ENCODE data around the gene IL1RAP. TPM values are rescaled to one million over a fixed set of nuclear protein-coding genes. Genes with fewer than 3 reads are reported as not detected.
"Not testable (repeated sequence)": the region's sequence is repeated elsewhere in the genome, so short reads cannot be mapped to it uniquely, and the experiment has no call there.

IL1RAP gene
- total RNA-seq, 2 experiments from 2014 or later, result 12.1 to 16.1 TPM

GRCh38 chr3:190673148-190673547 is 159.3 kb downstream of the IL1RAP start:
- Mint-ChIP-seq H3K36me3 (ENCODE audit: low read depth) (no peaks in the 10 kb centered on the region), H3K9me3 (ENCODE audit: low read depth) (peaks cover 1% of the 10 kb centered on the region), H3K27ac (no peak overlapping the region), H3K27me3 (peaks cover 6% of the 10 kb centered on the region), H3K4me1 (no peaks in the 10 kb centered on the region), H3K4me3 (no peak overlapping the region)
- ATAC-seq (no peak), DNase-seq (no peak)
- POLR2A ChIA-PET, result no interaction called here
- intact Hi-C loops (cut with DNase I, micrococcal nuclease), result no loop called here
- CTCF ChIA-PET, result no interaction called here

DNA sequence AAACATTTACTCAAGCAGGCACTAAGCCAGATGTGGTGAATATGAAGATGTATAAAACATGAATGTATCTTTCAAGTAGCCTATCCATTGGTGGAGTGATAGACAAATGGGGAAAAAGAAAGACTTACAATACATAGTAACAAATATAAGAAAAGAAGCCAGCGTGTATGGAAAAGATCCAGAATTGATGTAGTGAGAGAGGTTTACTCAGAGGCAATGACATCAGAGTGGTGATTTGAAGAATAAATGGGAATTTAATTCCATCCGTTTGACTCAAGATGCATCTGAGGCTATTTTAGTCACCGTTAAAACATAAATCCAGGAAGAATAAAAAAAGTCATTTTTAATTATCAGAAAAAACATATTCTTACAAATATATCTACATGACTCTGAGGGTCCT is 162.6 kb downstream of the IL1RAP start:
- Mint-ChIP-seq H3K27me3 (peaks cover 6% of the 10 kb centered on the region), H3K27ac (no peak overlapping the region), H3K9me3 (ENCODE audit: low read depth) (peaks cover 4% of the 10 kb centered on the region), H3K36me3 (ENCODE audit: low read depth) (no peaks in the 10 kb centered on the region), H3K4me1 (no peaks in the 10 kb centered on the region), H3K4me3 (no peak overlapping the region)
- CTCF ChIA-PET, result interaction anchor here (1.0 kb wide), 1 partner anchor 172 kb away, joined by 3 read pairs; no protein-coding TSS in a partner anchor
- DNase-seq (no peak), ATAC-seq (no peak)
- intact Hi-C loops (cut with DNase I, micrococcal nuclease), result no loop called here
- POLR2A ChIA-PET, result no interaction called here

GRCh38 chr3:190677001-190677400 is 163.1 kb downstream of the IL1RAP start:
- Mint-ChIP-seq H3K27ac (no peak overlapping the region), H3K9me3 (ENCODE audit: low read depth) (peaks cover 4% of the 10 kb centered on the region), H3K36me3 (ENCODE audit: low read depth) (no peaks in the 10 kb centered on the region), H3K4me3 (no peak overlapping the region), H3K4me1 (no peaks in the 10 kb centered on the region), H3K27me3 (peaks cover 6% of the 10 kb centered on the region)
- intact Hi-C loops (cut with DNase I, micrococcal nuclease), result no loop called here
- CTCF ChIA-PET, result no interaction called here
- DNase-seq (no peak), ATAC-seq (no peak)
- POLR2A ChIA-PET, result no interaction called here

DNA sequence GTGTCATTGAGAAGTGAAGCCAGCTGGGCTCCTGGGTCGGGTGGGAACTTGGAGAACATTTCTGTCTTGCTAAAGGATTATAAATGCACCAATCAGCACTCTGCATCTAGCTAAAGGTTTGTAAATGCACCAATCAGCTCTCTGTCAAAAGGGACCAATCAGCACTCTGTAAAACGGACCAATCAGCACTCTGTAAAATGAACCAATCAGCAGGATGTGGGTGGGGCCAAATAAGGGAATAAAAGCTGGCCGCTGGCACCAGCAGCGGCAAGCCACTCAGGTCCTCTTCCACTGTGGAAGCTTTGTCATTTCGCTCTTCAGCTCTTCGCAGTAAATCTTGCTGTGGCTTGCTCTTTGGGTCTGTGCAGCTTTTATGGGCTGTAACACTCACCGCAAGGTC is 164.0 kb downstream of the IL1RAP start:
- H3K4me1 Mint-ChIP-seq; intact Hi-C loops (cut with DNase I, micrococcal nuclease); H3K27me3 Mint-ChIP-seq; H3K9me3 Mint-ChIP-seq (ENCODE audit: low read depth); H3K27ac Mint-ChIP-seq; ATAC-seq; CTCF ChIA-PET; DNase-seq; H3K4me3 Mint-ChIP-seq; POLR2A ChIA-PET; H3K36me3 Mint-ChIP-seq (ENCODE audit: low read depth): not testable (repeated sequence)

GRCh38 chr3:190680691-190681090 is 166.8 kb downstream of the IL1RAP start:
- intact Hi-C loops (cut with DNase I, micrococcal nuclease), result no loop called here
- H3K27ac Mint-ChIP-seq, result no peak overlapping the region
- DNase-seq (no peak), ATAC-seq (no peak)
- H3K9me3 Mint-ChIP-seq (ENCODE audit: low read depth), result peaks cover 4% of the 10 kb centered on the region
- no peak overlapping the region for H3K4me3 Mint-ChIP-seq
- no peaks in the 10 kb centered on the region for H3K36me3 Mint-ChIP-seq (ENCODE audit: low read depth)
- POLR2A ChIA-PET, result no interaction called here
- no peaks in the 10 kb centered on the region for H3K4me1 Mint-ChIP-seq
- CTCF ChIA-PET, result no interaction called here
- H3K27me3 Mint-ChIP-seq, result peaks cover 6% of the 10 kb centered on the region

GRCh38 chr3:190684776-190685175 is 170.9 kb downstream of the IL1RAP start:
- Mint-ChIP-seq H3K9me3 (ENCODE audit: low read depth) (no peaks in the 10 kb centered on the region), H3K36me3 (ENCODE audit: low read depth) (no peaks in the 10 kb centered on the region), H3K4me1 (no peaks in the 10 kb centered on the region), H3K27me3 (peaks cover 8% of the 10 kb centered on the region), H3K27ac (no peak overlapping the region), H3K4me3 (no peak overlapping the region)
- no peak for ATAC-seq
- ChIA-PET POLR2A (no interaction called here), CTCF (interaction anchor here (1.0 kb wide), 1 partner anchor 13 kb away, joined by 3 read pairs; no protein-coding TSS in a partner anchor)
- no peak for DNase-seq
- intact Hi-C loops (cut with DNase I, micrococcal nuclease), result no loop called here

DNA sequence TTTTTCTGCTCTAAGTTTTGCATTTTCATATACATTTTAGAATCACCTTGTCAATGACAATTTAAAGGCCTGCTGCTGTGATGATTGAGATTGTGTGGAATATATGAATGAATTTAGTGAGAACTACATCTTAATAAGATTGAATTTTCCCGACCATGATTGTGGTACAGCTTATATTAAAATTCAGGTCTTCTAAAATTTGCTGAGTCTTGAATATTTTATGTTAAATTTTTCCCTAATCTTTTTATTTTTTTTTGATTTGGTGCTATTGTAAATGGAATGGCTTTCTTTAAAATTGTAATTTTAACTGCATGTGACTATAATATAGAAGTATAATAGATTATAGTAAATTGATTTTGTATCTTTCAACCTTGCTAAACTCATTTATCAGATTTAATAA is 172.1 kb downstream of the IL1RAP start:
- ATAC-seq, result no peak
- no peak for DNase-seq
- POLR2A ChIA-PET, result no interaction called here
- no peak overlapping the region for H3K4me3 Mint-ChIP-seq
- H3K27me3 Mint-ChIP-seq, result peaks cover 8% of the 10 kb centered on the region
- intact Hi-C loops (cut with DNase I, micrococcal nuclease), result no loop called here
- no peaks in the 10 kb centered on the region for H3K36me3 Mint-ChIP-seq (ENCODE audit: low read depth)
- no peaks in the 10 kb centered on the region for H3K4me1 Mint-ChIP-seq
- CTCF ChIA-PET, result interaction anchor here (0.7 kb wide), 2 partner anchors 12 to 494 kb away, joined by 3 to 4 read pairs; no protein-coding TSS in a partner anchor
- H3K9me3 Mint-ChIP-seq (ENCODE audit: low read depth), result no peaks in the 10 kb centered on the region
- H3K27ac Mint-ChIP-seq, result no peak overlapping the region

DNA sequence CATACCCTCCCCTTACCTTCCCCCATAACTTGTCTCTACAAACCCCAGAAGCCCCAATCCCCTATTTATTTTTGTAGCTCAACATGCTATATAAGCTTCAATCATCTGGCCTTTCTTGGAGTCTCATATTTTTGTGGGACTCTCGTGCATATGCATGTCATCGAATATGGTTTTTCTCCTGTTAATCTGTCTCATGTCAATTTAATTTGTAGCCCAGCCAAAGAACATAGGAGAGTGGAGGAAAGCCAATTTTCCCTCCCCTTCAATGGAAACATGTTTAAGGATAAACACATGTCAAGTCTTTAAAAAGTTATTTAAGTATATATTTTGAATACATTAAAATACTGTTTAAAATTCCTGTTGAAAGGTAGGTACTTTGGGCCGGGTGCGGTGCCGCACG is 176.4 kb downstream of the IL1RAP start:
- Mint-ChIP-seq H3K27me3 (peaks cover 8% of the 10 kb centered on the region), H3K27ac (no peak overlapping the region), H3K36me3 (ENCODE audit: low read depth) (no peaks in the 10 kb centered on the region), H3K4me3 (no peak overlapping the region), H3K4me1 (no peaks in the 10 kb centered on the region), H3K9me3 (ENCODE audit: low read depth) (no peaks in the 10 kb centered on the region)
- no peak for DNase-seq
- ChIA-PET POLR2A (no interaction called here), CTCF (no interaction called here)
- no peak for ATAC-seq
- intact Hi-C loops (cut with DNase I, micrococcal nuclease), result loop anchor here (10.0 kb wide), 4 partner anchors 175 to 725 kb away; partner anchors contain the start of genes CLDN16 (in 1 of the 2) and IL1RAP (in 1 of the 2)

DNA sequence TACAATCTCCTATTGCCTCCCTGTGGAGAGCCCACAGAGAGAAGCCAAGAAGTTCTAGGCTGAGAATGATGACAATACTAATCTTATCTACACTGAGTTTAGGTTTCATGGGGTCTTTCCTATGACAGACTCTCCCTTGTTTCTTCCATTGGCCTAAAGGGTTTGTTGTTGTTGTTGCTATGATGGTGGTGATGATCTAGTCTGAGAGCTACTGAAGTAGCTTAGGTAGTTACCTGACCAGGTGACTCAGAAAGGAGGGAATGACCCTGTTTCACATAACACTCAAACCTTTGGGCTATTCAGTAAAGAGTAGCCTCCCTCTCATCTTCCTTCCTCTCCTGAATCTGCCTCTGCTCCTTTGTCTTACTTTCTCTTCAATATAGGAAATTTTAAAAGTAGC is 178.4 kb downstream of the IL1RAP start:
- Mint-ChIP-seq H3K36me3 (ENCODE audit: low read depth) (no peaks in the 10 kb centered on the region), H3K4me1 (no peaks in the 10 kb centered on the region), H3K27me3 (peaks cover 10% of the 10 kb centered on the region), H3K4me3 (no peak overlapping the region), H3K9me3 (ENCODE audit: low read depth) (no peaks in the 10 kb centered on the region), H3K27ac (no peak overlapping the region)
- peak; percentile 57 for ATAC-seq
- intact Hi-C loops (cut with DNase I, micrococcal nuclease), result loop anchor here (10.0 kb wide), 4 partner anchors 177 to 727 kb away; partner anchors contain the start of genes CLDN16 (in 1 of the 2) and IL1RAP (in 1 of the 2)
- ChIA-PET POLR2A (no interaction called here), CTCF (no interaction called here)
- no peak for DNase-seq

- H3K36me3 Mint-ChIP-seq (ENCODE audit: low read depth), result no peaks in the 10 kb centered on the region
- DNase-seq, result no peak
- ATAC-seq, result no peak
- no peak overlapping the region for H3K4me3 Mint-ChIP-seq
- intact Hi-C loops (cut with DNase I, micrococcal nuclease), result loop anchor here (1.0 to 10.0 kb wide), 6 partner anchors 180 to 730 kb away; partner anchors contain the start of genes IL1RAP (in 2 of the 2) and CLDN16 (in 1 of the 2)
- no peaks in the 10 kb centered on the region for H3K4me1 Mint-ChIP-seq
- H3K27ac Mint-ChIP-seq, result no peak overlapping the region
- peaks cover 10% of the 10 kb centered on the region for H3K27me3 Mint-ChIP-seq
- H3K9me3 Mint-ChIP-seq (ENCODE audit: low read depth), result no peaks in the 10 kb centered on the region
- ChIA-PET POLR2A (no interaction called here), CTCF (interaction anchor here (0.6 kb wide), 1 partner anchor 15 kb away, joined by 3 read pairs; no protein-coding TSS in a partner anchor)
Observed at GRCh38 chr3:190694335-190695001, 180.6 kb downstream of the IL1RAP start.

DNA sequence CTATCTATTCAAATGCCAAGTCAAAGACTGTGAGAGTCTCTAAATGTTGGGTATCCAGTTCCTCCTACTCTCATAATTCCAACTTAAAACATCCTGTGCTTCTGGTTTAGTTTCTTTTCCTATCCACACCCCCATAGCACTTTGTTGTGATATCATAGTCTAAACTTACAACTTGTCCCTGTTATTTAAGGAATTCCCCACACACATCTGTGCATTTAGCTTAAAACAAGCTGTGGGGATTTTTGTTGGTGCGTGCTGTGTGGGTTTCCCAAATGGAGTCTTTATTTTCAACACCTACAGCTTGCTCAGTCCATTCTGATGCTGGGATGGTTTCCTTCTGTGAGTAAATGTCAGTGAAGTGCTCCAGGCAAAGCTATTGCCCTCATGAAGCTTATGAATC is 181.3 kb downstream of the IL1RAP start:
- intact Hi-C loops (cut with DNase I, micrococcal nuclease), result loop anchor here (5.0 to 10.0 kb wide), 5 partner anchors 180 to 730 kb away; partner anchors contain the start of genes IL1RAP (in 2 of the 2) and CLDN16 (in 1 of the 2)
- no peak overlapping the region for H3K4me3 Mint-ChIP-seq
- H3K27ac Mint-ChIP-seq, result no peak overlapping the region
- DNase-seq, result no peak
- POLR2A ChIA-PET, result no interaction called here
- no peaks in the 10 kb centered on the region for H3K36me3 Mint-ChIP-seq (ENCODE audit: low read depth)
- CTCF ChIA-PET, result interaction anchor here (0.7 to 2.2 kb wide), 2 partner anchors 20 to 311 kb away, joined by 3 to 6 read pairs; no protein-coding TSS in a partner anchor
- no peak for ATAC-seq
- no peaks in the 10 kb centered on the region for H3K4me1 Mint-ChIP-seq
- H3K27me3 Mint-ChIP-seq, result peaks cover 13% of the 10 kb centered on the region
- H3K9me3 Mint-ChIP-seq (ENCODE audit: low read depth), result no peaks in the 10 kb centered on the region

DNA sequence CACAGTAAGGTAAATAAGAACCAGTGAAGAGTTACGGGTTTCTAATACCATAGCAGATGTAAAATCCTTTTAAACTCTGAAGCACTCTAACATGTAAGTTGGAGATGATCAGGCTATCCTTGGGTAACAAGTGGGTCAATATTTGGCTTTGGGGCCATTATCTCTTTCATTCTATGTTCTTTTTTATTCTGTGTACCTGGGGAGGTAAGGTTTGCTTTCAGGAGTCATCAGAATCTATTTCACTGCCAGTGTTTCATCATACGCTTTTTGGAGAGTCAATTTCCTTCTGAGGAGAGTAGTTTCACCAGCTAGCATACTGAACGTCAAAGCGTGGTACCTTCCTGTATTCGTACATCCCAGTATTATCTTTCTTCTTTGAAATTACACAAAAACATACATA is 182.1 kb downstream of the IL1RAP start:
- intact Hi-C loops (cut with DNase I, micrococcal nuclease), result loop anchor here (2.0 to 10.0 kb wide), 6 partner anchors 181 to 735 kb away; partner anchors contain the start of genes IL1RAP (in 2 of the 2) and CLDN16 (in 1 of the 2)
- Mint-ChIP-seq H3K27ac (no peak overlapping the region), H3K9me3 (ENCODE audit: low read depth) (no peaks in the 10 kb centered on the region), H3K36me3 (ENCODE audit: low read depth) (no peaks in the 10 kb centered on the region), H3K4me3 (no peak overlapping the region), H3K27me3 (peaks cover 18% of the 10 kb centered on the region), H3K4me1 (no peaks in the 10 kb centered on the region)
- ChIA-PET CTCF (interaction anchor here (1.0 to 2.2 kb wide), 2 partner anchors 185 to 312 kb away, joined by 3 to 6 read pairs; no protein-coding TSS in a partner anchor), POLR2A (no interaction called here)
- no peak for ATAC-seq
- DNase-seq, result no peak
